ENCODE results near the gene TIMM17B.
"Not testable (repeated sequence)": the region's sequence is repeated elsewhere in the genome, so short reads cannot be mapped to it uniquely, and the experiment has no call there.

Gene TIMM17B

GRCh38 chrX:48891402-48892288 is 5.9 kb downstream of the TIMM17B start:
- Histone ChIP-seq H3K27me3 (ENCODE audit: control insufficient read depth in 1 of 2, insufficient read depth in 1 of 2, low read length in 2 of 2) (no peaks in the 10 kb centered on the region), H3K9ac (ENCODE audit: low read length) (peak overlapping the region; percentile 70), H4K8ac (ENCODE audit: low read length) (peak overlapping the region; percentile 49), H2BK12ac (ENCODE audit: low read length in 2 of 2) (no peak overlapping the region), H3K79me1 (replicated peaks; ENCODE audit: low read length, poor library complexity, severe bottlenecking) (peaks cover 13% of the 10 kb centered on the region), H3K18ac (ENCODE audit: low read depth in 1 of 2, low read length in 2 of 2) (peak overlapping the region; percentile 54 to 80), H2AFZ (ENCODE audit: low read depth, low read length) (peak overlapping the region; percentile 63), H3K4ac (ENCODE audit: low read depth in 1 of 2, low read length in 2 of 2) (no peak overlapping the region), H3K4me1 (ENCODE audit: control insufficient read depth, insufficient read depth, low read depth, low read length) (peaks cover 6% of the 10 kb centered on the region), H2BK15ac (ENCODE audit: low read depth, poor library complexity, severe bottlenecking) (peak overlapping the region; percentile 52), H2BK5ac (ENCODE audit: low read depth, low read length, poor library complexity, severe bottlenecking) (no peak overlapping the region), H3K14ac (ENCODE audit: low read length in 2 of 2) (peak overlapping the region in 1 of 2 experiments; percentile 60), H3K9me3 (ENCODE audit: control insufficient read depth, low read length) (no peaks in the 10 kb centered on the region), H3K23ac (ENCODE audit: low read length in 2 of 2) (no peak overlapping the region), H3K36me3 (ENCODE audit: control insufficient read depth in 1 of 2, insufficient read depth in 2 of 2, low read depth in 1 of 2, low read length in 2 of 2) (peaks cover 10 to 23% of the 10 kb centered on the region in 2 experiments), H3K4me3 (ENCODE audit: insufficient read depth in 1 of 2, low read depth in 1 of 2, low read length in 2 of 2) (peak overlapping the region; percentile 63 to 75), H3K4me2 (ENCODE audit: low read length, poor library complexity, severe bottlenecking) (peak overlapping the region; percentile 81), H4K91ac (ENCODE audit: low read length) (no peak overlapping the region), H3K27ac (ENCODE audit: low read length, poor library complexity, severe bottlenecking) (no peak overlapping the region), H2BK120ac (ENCODE audit: low read depth, low read length) (peak overlapping the region; percentile 79), H2AK5ac (ENCODE audit: low read length, severe bottlenecking) (no peak overlapping the region)
- 6% methylated on average over 36 of the region's 68 CpGs for WGBS
- DNase-seq = peak; percentile 89

GRCh38 chrX:48890934-48891401 is 6.6 kb downstream of the TIMM17B start:
- peak overlapping the region; percentile 79 for H2BK120ac ChIP-seq (ENCODE audit: low read depth, low read length)
- H3K4me2 ChIP-seq (ENCODE audit: low read length, poor library complexity, severe bottlenecking) = peak overlapping the region; percentile 72
- H3K23ac ChIP-seq (ENCODE audit: low read length in 2 of 2) = no peak overlapping the region
- H3K27me3 ChIP-seq (ENCODE audit: control insufficient read depth in 1 of 2, insufficient read depth in 1 of 2, low read length in 2 of 2) = no peaks in the 10 kb centered on the region
- DNase-seq = no peak
- WGBS = 5% methylated on average over 8 of the region's 35 CpGs
- no peak overlapping the region for H3K4ac ChIP-seq (ENCODE audit: low read depth in 1 of 2, low read length in 2 of 2)
- no peak overlapping the region for H4K91ac ChIP-seq (ENCODE audit: low read length)
- H3K36me3 ChIP-seq (ENCODE audit: control insufficient read depth in 1 of 2, insufficient read depth in 2 of 2, low read depth in 1 of 2, low read length in 2 of 2) = peaks cover 10 to 23% of the 10 kb centered on the region in 2 experiments
- no peaks in the 10 kb centered on the region for H3K9me3 ChIP-seq (ENCODE audit: control insufficient read depth, low read length)
- peak overlapping the region; percentile 49 for H4K8ac ChIP-seq (ENCODE audit: low read length)
- H3K14ac ChIP-seq (ENCODE audit: low read length in 2 of 2) = no peak overlapping the region
- H2BK15ac ChIP-seq (ENCODE audit: low read depth, poor library complexity, severe bottlenecking) = no peak overlapping the region
- no peak overlapping the region for H2BK5ac ChIP-seq (ENCODE audit: low read depth, low read length, poor library complexity, severe bottlenecking)
- H2AFZ ChIP-seq (ENCODE audit: low read depth, low read length) = no peak overlapping the region
- peaks cover 13% of the 10 kb centered on the region for H3K79me1 ChIP-seq (replicated peaks; ENCODE audit: low read length, poor library complexity, severe bottlenecking)
- peak overlapping the region; percentile 62 for H3K9ac ChIP-seq (ENCODE audit: low read length)
- H3K4me3 ChIP-seq (ENCODE audit: insufficient read depth in 1 of 2, low read depth in 1 of 2, low read length in 2 of 2) = peak overlapping the region; percentile 63 to 75
- H2BK12ac ChIP-seq (ENCODE audit: low read length in 2 of 2) = no peak overlapping the region
- H2AK5ac ChIP-seq (ENCODE audit: low read length, severe bottlenecking) = no peak overlapping the region
- no peak overlapping the region for H3K27ac ChIP-seq (ENCODE audit: low read length, poor library complexity, severe bottlenecking)
- peak overlapping the region; percentile 3 to 54 for H3K18ac ChIP-seq (ENCODE audit: low read depth in 1 of 2, low read length in 2 of 2)
- peaks cover 3% of the 10 kb centered on the region for H3K4me1 ChIP-seq (ENCODE audit: control insufficient read depth, insufficient read depth, low read depth, low read length)

GRCh38 chrX:48890296-48890925 is 7.2 kb downstream of the TIMM17B start:
- Histone ChIP-seq H2BK15ac (ENCODE audit: low read depth, poor library complexity, severe bottlenecking) (no peak overlapping the region), H3K27ac (ENCODE audit: low read length, poor library complexity, severe bottlenecking) (no peak overlapping the region), H3K79me1 (replicated peaks; ENCODE audit: low read length, poor library complexity, severe bottlenecking) (peaks cover 13% of the 10 kb centered on the region), H3K4me3 (ENCODE audit: insufficient read depth in 1 of 2, low read depth in 1 of 2, low read length in 2 of 2) (peak overlapping the region in 1 of 2 experiments; percentile 75), H2BK12ac (ENCODE audit: low read length in 2 of 2) (no peak overlapping the region), H3K27me3 (ENCODE audit: control insufficient read depth in 1 of 2, insufficient read depth in 1 of 2, low read length in 2 of 2) (no peaks in the 10 kb centered on the region), H2BK120ac (ENCODE audit: low read depth, low read length) (no peak overlapping the region), H3K4me2 (ENCODE audit: low read length, poor library complexity, severe bottlenecking) (peak overlapping the region; percentile 72), H3K9me3 (ENCODE audit: control insufficient read depth, low read length) (no peaks in the 10 kb centered on the region), H3K4me1 (ENCODE audit: control insufficient read depth, insufficient read depth, low read depth, low read length) (peaks cover 3% of the 10 kb centered on the region), H3K18ac (ENCODE audit: low read depth in 1 of 2, low read length in 2 of 2) (peak overlapping the region in 1 of 2 experiments; percentile 2), H3K36me3 (ENCODE audit: control insufficient read depth in 1 of 2, insufficient read depth in 2 of 2, low read depth in 1 of 2, low read length in 2 of 2) (peaks cover 10 to 23% of the 10 kb centered on the region in 2 experiments), H2AK5ac (ENCODE audit: low read length, severe bottlenecking) (no peak overlapping the region), H4K8ac (ENCODE audit: low read length) (no peak overlapping the region), H4K91ac (ENCODE audit: low read length) (peak overlapping the region; percentile 15), H3K23ac (ENCODE audit: low read length in 2 of 2) (no peak overlapping the region), H2BK5ac (ENCODE audit: low read depth, low read length, poor library complexity, severe bottlenecking) (no peak overlapping the region), H3K14ac (ENCODE audit: low read length in 2 of 2) (no peak overlapping the region), H2AFZ (ENCODE audit: low read depth, low read length) (no peak overlapping the region), H3K9ac (ENCODE audit: low read length) (peak overlapping the region; percentile 62), H3K4ac (ENCODE audit: low read depth in 1 of 2, low read length in 2 of 2) (no peak overlapping the region)
- no peak for DNase-seq
- WGBS = 46% methylated on average over 15 of the region's 15 CpGs

- H3K4ac ChIP-seq (ENCODE audit: low read depth in 1 of 2, low read length in 2 of 2); DNase-seq: not testable (repeated sequence)
These were observed 11.0 kb downstream of the TIMM17B start for GRCh38 chrX:48886586-48886985.

More at GRCh38 chrX:48886586-48886985, 11.0 kb downstream of the TIMM17B start:
- H3K79me1 ChIP-seq (replicated peaks; ENCODE audit: low read length, poor library complexity, severe bottlenecking); H3K27ac ChIP-seq (ENCODE audit: low read length, poor library complexity, severe bottlenecking); H3K9ac ChIP-seq (ENCODE audit: low read length); H2BK12ac ChIP-seq (ENCODE audit: low read length in 2 of 2); H4K8ac ChIP-seq (ENCODE audit: low read length); H3K4me1 ChIP-seq (ENCODE audit: control insufficient read depth, insufficient read depth, low read depth, low read length); H2BK5ac ChIP-seq (ENCODE audit: low read depth, low read length, poor library complexity, severe bottlenecking); H3K4me2 ChIP-seq (ENCODE audit: low read length, poor library complexity, severe bottlenecking); H2BK120ac ChIP-seq (ENCODE audit: low read depth, low read length); H3K18ac ChIP-seq (ENCODE audit: low read depth in 1 of 2, low read length in 2 of 2); H2AFZ ChIP-seq (ENCODE audit: low read depth, low read length); H4K91ac ChIP-seq (ENCODE audit: low read length); H2AK5ac ChIP-seq (ENCODE audit: low read length, severe bottlenecking); H3K4me3 ChIP-seq (ENCODE audit: insufficient read depth in 1 of 2, low read depth in 1 of 2, low read length in 2 of 2); H3K14ac ChIP-seq (ENCODE audit: low read length in 2 of 2); H3K9me3 ChIP-seq (ENCODE audit: control insufficient read depth, low read length); H3K23ac ChIP-seq (ENCODE audit: low read length in 2 of 2); H2BK15ac ChIP-seq (ENCODE audit: low read depth, poor library complexity, severe bottlenecking); H3K27me3 ChIP-seq (ENCODE audit: control insufficient read depth in 1 of 2, insufficient read depth in 1 of 2, low read length in 2 of 2); H3K36me3 ChIP-seq (ENCODE audit: control insufficient read depth in 1 of 2, insufficient read depth in 2 of 2, low read depth in 1 of 2, low read length in 2 of 2): not testable (repeated sequence)
- 96% methylated on average over 4 of the region's 5 CpGs for WGBS
